ENCODE results near the gene PPIF. TPM values are rescaled to one million over a fixed set of nuclear protein-coding genes. Genes with fewer than 3 reads are reported as not detected.

PPIF gene
- total RNA-seq, 6 donors from 2014 or later: 19.3 to 46.5 (median 31.2) TPM

DNA sequence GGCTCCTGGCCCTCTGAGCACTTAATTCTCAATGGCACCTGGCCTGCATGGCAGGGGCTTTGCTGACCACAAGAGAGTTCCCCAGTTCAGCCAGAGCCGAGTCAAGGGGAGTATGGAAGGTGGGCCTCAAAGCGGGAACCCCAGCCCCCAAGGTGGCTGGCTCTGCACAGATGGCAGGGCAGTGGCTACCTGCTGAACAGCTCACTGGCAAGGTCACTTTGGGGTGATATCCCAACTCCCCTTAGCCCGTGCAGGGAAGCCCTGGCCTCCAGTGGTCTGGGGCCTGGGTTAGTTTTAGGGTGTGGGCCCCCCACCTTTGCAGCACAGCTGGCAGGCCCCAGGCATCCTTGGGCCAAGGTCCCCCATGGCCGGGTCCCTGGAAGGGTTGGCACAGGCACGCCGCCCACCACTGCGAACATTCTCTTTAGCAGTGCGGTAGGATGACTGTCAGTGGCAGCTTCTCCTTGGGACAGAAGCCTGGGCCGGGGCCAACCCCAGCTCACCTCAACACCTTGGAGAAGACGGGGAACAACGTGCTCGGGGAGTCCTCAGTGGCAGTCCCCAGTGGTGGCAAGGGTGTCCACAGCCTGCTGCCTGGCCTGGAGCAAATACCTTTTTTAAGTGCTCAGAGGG, 36.8 kb downstream of the PPIF start:
- TF ChIP-seq POLR2A (IDR thresholded peaks at IDR 0.05): no peak
- no peak for TF ChIP-seq EP300 (IDR thresholded peaks at IDR 0.05)
- no peak for TF ChIP-seq POLR2AphosphoS5 (IDR thresholded peaks at IDR 0.05)
- TF ChIP-seq, protein P1, sequence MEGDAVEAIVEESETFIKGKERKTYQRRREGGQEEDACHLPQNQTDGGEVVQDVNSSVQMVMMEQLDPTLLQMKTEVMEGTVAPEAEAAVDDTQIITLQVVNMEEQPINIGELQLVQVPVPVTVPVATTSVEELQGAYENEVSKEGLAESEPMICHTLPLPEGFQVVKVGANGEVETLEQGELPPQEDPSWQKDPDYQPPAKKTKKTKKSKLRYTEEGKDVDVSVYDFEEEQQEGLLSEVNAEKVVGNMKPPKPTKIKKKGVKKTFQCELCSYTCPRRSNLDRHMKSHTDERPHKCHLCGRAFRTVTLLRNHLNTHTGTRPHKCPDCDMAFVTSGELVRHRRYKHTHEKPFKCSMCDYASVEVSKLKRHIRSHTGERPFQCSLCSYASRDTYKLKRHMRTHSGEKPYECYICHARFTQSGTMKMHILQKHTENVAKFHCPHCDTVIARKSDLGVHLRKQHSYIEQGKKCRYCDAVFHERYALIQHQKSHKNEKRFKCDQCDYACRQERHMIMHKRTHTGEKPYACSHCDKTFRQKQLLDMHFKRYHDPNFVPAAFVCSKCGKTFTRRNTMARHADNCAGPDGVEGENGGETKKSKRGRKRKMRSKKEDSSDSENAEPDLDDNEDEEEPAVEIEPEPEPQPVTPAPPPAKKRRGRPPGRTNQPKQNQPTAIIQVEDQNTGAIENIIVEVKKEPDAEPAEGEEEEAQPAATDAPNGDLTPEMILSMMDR (IDR thresholded peaks at IDR 0.05): no peak
- 92 to 100% methylated on average over 3 to 12 of the region's 12 CpGs for WGBS, 2 donors
- no peaks in the 10 kb centered on the region for H3K9me3 ChIP-seq
- ATAC-seq (ENCODE audit: low FRiP score in 2 of 2) (no peak), DNase-seq (peak in 1 of 2 donors; percentile 19)
- no peak overlapping the region for H3K4me3 ChIP-seq
- H3K27me3 ChIP-seq: no peaks in the 10 kb centered on the region
- H3K4me1 ChIP-seq: peaks cover 0 to 26% (median 20%) of the 10 kb centered on the region in 4 donors
- H3K27ac ChIP-seq: no peak overlapping the region
- peaks cover 0 to 20% (median 10%) of the 10 kb centered on the region in 4 donors for H3K36me3 ChIP-seq

DNA sequence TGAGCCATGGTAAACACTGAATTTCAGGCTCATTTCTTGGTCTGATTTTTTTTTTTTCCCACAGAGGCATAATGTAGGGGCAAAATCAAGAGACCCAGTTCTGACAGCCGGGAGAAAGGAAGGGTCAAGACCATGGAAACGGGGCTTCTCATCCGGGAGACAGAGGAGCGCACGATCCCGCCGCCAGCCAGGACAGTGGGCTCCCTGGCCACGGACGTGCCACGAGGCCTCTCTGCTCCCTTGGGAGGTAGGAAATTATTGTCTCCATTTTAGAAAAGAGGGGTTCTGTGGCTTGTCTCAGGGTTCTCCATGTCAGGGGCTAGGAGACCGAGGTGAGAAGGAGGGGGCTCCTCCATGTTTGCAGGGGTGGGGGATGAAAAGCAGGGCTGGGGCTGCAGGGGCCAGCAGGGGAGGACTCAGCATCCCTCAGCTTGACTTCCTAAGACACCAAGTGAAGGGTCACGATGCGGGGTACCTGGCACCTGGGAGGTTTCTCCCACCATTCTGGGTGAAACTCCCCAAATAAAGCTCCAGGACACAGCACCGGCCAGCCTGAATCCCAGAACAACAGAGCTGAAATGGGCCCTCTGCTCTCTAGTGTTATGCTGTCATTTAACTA, 37.6 kb downstream of the PPIF start:
- peaks cover 0 to 19% (median 14%) of the 10 kb centered on the region in 4 donors for H3K4me1 ChIP-seq
- no peak overlapping the region for H3K27ac ChIP-seq
- peaks cover 0 to 20% (median 10%) of the 10 kb centered on the region in 4 donors for H3K36me3 ChIP-seq
- TF ChIP-seq, protein P1 (IDR thresholded peaks at IDR 0.05): no peak
- TF ChIP-seq POLR2A (IDR thresholded peaks at IDR 0.05) (no peak), EP300 (IDR thresholded peaks at IDR 0.05) (no peak), POLR2AphosphoS5 (IDR thresholded peaks at IDR 0.05) (no peak)
- 95% methylated on average over 13 to 14 of the region's 14 CpGs for WGBS, 2 donors
- no peak for DNase-seq
- ATAC-seq (ENCODE audit: low FRiP score in 2 of 2): no peak
- H3K4me3 ChIP-seq: no peak overlapping the region
- no peaks in the 10 kb centered on the region for H3K27me3 ChIP-seq
- H3K9me3 ChIP-seq: no peaks in the 10 kb centered on the region

DNA sequence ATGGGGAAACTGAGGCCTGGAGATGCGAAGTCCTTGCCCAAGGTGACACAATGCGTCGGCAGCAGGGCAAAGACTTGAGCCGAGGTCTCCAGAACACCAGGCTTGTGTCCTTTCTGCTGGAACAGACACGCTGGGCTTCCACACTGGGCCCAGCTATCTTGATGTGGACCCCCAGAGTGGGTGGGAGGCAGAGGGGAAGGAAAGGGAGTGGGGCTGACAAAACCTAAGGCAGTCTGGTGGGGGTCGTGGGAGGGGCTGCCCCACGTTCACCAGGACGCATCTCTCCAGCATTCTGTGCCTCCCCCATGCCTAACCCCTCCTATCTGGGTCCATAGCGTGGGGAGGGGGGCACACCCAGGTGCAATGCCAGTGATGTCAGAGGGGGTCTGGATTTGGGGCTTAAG, 38.1 kb downstream of the PPIF start:
- Histone ChIP-seq H3K36me3 (peaks cover 0 to 20% (median 10%) of the 10 kb centered on the region in 4 donors), H3K9me3 (no peaks in the 10 kb centered on the region), H3K27ac (no peak overlapping the region), H3K27me3 (no peaks in the 10 kb centered on the region), H3K4me3 (no peak overlapping the region), H3K4me1 (peaks cover 2 to 14% (median 10%) of the 10 kb centered on the region in 4 donors)
- TF ChIP-seq POLR2A (IDR thresholded peaks at IDR 0.05) (no peak), POLR2AphosphoS5 (IDR thresholded peaks at IDR 0.05) (no peak), EP300 (IDR thresholded peaks at IDR 0.05) (no peak)
- TF ChIP-seq, protein P1 (IDR thresholded peaks at IDR 0.05): no peak
- WGBS, 2 donors: 89 to 91% methylated on average over 8 to 9 of the region's 9 CpGs
- DNase-seq (no peak), ATAC-seq (ENCODE audit: low FRiP score in 2 of 2) (no peak)

DNA sequence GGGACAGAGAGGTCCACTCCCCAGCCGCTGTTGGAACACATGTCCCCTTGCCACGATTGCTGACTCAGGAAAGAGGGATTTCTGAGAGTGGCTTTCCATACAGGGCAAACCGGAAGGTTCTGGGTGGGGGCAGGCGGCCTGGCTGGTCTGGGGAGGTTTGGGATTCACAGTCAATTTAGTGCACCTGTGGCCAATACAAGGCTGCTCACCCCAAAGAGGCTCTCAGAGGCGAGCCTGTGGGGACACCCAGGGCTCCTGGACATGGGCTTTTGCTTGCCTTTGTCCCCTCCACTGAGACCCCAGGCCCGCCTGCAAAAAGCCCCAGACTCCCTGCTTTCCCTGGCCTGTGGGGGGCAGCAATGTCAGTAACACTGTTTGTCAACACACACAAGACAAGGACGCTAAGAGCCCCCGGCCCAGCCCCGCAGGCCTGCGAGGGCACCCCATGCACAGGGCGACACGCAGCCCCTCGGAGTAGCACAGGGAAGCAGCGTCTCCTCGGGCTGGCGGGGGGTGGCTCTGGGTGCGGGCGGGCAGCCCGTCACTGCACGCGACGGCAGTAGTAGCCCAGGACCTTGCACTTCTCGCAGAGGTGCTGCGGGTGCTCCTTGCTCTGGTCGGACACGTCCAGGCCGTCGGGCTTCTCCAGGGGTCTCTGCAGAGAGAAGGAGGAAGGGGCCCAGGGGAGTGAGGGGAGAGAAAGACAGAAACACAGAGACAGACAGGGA, 38.7 kb downstream of the PPIF start:
- Histone ChIP-seq H3K4me1 (peaks cover 4 to 11% (median 6%) of the 10 kb centered on the region in 4 donors), H3K36me3 (peaks cover 0 to 20% (median 10%) of the 10 kb centered on the region in 4 donors), H3K27ac (no peak overlapping the region), H3K9me3 (no peaks in the 10 kb centered on the region), H3K27me3 (no peaks in the 10 kb centered on the region), H3K4me3 (no peak overlapping the region)
- TF ChIP-seq POLR2AphosphoS5 (IDR thresholded peaks at IDR 0.05) (no peak), EP300 (IDR thresholded peaks at IDR 0.05) (no peak), POLR2A (IDR thresholded peaks at IDR 0.05) (no peak)
- TF ChIP-seq, protein P1 (IDR thresholded peaks at IDR 0.05): no peak
- ATAC-seq (ENCODE audit: low FRiP score in 2 of 2) (no peak), DNase-seq (peak; percentile 19 to 79)
- 88 to 91% methylated on average over 18 to 28 of the region's 28 CpGs for WGBS, 2 donors
